Lower leg skin (tissue), 3 donors: Measurements from ENCODE around the gene COL24A1.

Source experiments
- CTCF ChIP-seq, 3 donors: fragments of 450-650 bp; IDR thresholded peaks; one replicate each; pipeline ENCODE4 v1.5.1; 2016; ENCODE audit warnings: antibody characterized with exemption in 3 of 3, mild to moderate bottlenecking in 3 of 3, moderate library complexity in 2 of 3
- POLR2A ChIP-seq, 2 donors: fragments of 450-650 bp; IDR thresholded peaks; one replicate each; pipeline ENCODE4 v1.6.1; 2016 to 2017; ENCODE audit warnings: antibody characterized with exemption in 2 of 2, mild to moderate bottlenecking in 1 of 2, moderate library complexity in 1 of 2

- TF ChIP-seq CTCF (IDR thresholded peaks at IDR 0.05) (no peak), POLR2A (IDR thresholded peaks at IDR 0.05) (no peak)
Measured at GRCh38 chr1:86000601-86001000, 156.0 kb downstream of the COL24A1 start.
